Measurements from ENCODE around the gene GRAP.

GRAP gene

DNA sequence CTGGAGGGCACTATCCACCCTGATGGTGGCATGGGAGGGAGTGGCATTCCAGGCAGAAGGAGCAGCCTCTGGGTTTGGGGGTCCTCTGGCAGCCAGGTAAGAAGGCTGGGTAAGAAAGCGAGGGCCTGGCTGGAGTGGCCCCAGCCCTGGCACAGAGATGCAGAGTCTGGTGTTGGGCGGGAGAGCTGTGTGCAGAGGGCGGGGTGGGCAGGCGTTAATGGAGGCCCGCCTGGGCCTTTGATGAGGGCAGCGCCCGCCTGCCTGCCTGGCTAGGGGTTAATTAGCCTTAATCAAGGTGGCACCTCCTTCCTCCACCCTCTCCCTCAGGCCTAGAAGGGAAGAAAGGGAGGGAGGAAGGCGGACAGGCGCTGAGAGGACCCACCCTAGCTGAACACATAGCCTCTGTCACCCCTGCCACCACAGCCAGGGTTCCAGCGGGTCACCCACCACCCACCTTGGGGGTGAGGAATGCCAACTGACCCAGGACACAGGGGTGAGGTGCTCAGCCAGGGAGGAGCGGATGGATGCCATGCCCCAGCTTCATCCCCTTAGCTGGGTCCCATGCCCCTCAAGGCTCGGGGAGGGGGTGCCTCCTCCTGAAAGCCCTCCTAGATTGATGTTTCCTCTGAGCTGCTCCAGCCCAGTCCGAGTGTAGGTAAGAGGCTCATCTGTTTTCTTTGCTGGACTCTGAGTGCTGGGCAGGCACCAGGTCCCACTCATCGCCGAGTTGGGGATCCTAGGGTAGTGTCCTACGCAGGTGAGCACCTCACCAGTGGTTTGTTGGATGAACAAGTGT lies 28.8 kb downstream of the GRAP start:
- FAIRE-seq, result no peak

DNA sequence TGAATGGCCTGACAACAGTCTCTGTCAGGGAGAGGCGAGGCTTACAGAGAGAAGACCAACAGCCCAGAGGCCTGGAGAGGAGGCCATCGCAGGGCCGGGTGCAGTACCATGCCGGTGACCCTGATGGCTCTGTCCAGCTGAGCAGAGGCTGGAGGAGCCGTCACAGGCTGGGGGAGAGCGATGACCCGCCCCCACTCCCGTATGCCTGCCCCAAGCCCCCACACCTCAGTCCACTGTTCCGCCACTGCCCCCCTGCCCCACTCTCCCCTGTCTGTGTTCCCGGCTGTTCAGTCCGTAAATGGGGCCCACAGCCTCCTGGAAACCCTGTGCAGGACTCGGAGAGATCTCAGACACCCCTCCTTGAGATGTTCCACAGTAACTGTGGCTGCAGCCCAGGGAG lies 29.4 kb downstream of the GRAP start:
- FAIRE-seq, result no peak

DNA sequence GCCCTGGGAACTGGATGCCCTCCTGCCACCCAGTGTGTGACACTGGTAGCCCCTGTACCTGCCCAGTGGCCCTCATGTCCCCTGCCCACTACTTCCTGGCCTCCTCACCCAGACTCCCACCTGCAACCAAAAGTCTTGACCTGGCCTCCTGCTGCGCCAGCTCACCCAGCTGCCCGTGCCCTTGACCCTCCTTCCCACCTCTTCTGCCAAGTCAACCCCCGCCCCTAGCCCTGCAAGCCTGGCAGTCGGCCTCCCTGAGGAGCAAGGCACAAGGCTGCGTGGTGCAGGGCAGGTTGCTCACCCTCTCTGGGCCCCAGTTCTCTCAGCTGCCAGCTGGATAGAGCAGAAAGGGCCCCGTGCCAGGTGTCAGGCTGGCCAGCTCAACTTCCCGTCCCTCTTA lies 29.9 kb downstream of the GRAP start:
- no peak for FAIRE-seq

DNA sequence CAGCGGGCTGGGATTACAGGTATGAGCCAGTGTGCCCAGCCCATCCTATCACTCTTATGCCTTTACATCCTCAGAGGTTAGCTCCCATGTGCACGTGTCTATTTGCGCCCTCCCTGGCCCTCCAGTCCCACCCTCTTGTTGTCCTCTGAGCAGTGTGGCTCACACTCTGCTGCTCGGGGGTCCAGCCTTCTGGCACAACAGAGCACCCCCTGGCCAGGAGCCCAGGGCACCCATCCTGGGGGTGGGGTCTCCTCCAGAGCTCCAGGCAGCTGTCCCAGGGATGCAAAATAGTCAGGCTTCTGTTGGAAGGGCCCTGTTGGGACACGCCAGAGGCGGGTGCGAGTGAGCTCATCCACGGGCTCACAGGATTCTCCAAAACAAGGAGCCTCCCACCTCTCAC lies 30.5 kb downstream of the GRAP start:
- no peak for FAIRE-seq

DNA sequence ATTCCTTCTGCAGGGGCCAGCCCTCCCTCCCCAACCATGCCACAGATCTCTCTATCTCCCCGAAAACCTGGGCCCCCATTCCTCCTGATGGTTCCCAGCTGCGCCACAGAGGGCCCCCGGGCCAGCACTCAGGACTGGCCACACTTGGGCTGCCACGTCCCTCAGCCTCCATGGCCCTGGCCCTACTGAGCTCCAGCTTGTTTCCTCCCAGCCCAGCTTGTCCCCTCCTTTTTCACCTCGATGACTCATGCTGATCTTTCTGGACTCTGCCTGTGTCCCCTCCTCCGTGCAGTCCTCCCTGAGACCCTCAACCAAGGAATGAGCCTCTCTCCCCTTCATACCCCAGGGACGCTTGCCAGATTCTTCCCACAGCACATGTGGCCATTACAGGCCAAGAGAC lies 31.3 kb downstream of the GRAP start:
- FAIRE-seq, result no peak

DNA sequence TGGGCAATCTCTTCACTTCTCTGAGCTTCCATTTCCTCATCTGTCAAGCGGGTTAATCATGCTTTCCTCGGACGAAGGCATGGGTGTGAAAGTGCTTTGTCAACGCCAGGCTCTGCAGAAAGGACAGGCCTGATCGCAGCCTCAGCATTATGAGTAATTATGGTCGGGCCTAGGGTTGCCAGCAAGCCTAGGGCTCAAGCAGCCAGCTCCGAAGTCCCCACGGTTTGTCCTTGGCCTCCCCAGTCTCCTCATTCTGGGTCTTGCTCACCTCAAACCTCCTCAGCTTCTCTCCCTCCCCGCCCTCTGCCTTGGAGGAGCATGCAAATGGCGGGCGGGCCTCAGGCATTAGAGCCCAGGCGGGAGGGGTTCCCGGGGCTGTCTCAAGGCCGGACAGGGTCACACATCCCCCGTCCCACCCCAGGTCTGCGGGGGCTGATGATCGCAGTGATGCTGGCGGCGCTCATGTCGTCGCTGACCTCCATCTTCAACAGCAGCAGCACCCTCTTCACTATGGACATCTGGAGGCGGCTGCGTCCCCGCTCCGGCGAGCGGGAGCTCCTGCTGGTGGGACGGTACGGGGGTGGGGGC lies 32.0 kb downstream of the GRAP start:
- FAIRE-seq, result no peak

DNA sequence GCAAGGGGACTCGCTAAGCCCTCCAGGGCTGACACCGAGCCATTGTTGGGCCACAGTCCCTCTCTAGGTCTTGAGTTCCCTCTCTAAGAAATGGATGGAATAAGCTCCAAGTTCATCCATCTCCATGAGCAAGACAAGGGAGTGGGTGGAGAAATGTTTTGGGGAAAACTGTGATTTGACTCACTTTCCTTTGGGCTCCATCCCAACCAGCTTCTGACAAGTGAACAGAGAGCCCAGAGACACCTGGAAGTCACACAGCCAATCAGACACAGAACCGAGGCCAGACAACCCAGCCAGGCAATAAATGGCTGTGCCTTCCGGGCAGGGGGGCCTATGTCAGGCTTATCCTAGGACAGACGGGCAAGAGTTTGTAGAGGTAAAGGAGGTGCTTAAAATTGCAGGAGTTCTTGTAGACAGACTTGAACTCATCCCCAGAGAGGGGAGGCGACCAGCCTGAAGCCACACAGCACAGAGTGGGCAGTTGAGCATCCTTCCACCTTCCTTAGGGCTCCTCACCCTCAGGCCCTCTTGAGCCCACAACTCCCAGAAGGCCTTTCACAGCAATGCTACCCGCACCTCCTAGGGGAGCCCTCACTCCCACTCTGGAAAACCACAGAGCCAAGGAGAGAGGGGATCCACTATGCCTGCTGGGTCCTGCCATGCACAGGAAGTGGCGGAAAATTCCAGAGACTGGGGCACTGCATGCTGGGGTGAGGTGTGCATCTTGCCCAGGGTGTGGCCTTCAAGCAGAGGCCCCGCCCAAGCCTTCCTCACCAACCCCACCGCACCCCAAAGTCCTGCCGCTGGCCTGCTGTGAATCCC lies 32.7 kb downstream of the GRAP start:
- FAIRE-seq, result no peak

DNA sequence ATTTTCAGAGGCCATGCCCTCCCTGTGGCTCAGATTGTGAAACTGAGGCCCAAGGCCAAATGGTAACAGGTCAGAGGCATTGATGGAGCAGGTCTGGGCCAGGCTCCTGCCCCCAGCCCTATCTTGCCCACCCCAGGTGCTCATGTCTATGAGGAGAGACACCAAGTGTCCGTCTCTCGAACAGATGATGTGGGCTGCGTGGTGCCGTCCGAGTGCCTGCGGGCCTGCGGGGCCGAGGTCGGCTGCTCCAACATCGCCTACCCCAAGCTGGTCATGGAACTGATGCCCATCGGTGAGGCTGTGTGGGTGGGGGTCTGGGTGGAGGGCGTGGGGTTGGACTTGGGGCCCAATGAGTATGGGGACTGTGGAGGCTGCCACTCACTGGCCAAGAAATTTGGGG lies 33.5 kb downstream of the GRAP start:
- FAIRE-seq, result no peak

DNA sequence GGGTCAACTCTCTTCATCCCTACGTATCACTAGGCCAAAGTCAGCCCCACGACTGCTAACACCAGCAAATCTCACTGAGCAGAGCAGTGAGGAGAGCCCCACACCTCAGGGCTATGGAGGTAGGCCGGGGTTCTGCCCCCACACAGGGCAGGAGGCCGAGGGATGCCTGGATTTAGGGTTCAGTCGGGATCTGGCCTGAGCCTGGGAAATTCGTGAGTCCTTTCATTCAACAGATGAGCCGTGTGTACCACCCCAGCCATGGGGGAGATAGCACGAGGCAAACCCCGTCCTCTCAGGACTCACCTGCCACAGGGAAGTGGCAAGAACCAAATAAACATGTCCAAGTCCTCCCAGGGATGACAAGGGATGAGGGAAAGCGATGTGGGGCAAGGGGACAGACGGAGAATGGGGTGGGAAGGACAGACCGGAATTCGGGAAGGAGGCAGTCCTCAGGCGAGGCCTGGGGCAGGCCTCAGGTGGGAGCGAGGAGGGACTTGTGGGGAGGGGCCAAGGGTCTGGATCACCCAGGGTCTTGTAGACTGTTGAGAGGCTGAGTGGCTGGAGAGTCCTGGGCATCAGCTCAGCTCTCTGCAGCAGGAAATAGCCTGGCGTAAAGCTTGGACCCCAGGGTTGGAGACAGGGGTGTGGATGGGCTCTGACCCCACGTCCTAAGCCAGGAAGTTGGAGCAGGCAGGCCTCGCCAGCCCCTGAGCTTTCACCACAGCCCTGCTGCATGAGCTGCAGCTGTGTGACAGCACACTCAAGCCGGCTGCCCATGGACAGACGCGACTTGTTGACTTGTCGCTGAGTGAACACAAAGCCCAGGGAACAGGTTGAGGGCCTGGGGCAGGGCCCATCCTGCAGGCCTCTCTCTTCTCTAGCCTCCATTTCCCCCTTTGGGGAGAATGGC lies 34.3 kb downstream of the GRAP start:
- FAIRE-seq, result no peak

DNA sequence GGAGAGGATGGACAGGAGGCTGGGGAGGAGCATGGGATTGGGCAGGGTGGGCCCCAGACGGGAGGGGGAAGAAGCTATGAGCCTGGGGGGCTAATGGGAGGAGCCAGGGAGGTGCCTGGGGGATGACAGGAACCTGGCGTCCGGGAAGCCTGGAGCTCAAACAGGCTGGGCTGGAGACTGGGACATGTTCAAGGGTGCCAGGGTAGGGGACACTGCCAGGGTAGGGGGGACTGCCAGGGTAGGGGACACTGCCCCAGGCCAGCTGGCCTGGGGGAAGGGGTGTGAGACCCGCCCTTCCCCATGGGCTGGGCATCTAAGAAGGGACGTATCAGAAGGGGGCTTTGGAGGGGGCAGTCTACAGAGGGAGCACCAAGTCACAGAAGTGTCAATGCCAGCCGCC lies 35.2 kb downstream of the GRAP start:
- no peak for FAIRE-seq

DNA sequence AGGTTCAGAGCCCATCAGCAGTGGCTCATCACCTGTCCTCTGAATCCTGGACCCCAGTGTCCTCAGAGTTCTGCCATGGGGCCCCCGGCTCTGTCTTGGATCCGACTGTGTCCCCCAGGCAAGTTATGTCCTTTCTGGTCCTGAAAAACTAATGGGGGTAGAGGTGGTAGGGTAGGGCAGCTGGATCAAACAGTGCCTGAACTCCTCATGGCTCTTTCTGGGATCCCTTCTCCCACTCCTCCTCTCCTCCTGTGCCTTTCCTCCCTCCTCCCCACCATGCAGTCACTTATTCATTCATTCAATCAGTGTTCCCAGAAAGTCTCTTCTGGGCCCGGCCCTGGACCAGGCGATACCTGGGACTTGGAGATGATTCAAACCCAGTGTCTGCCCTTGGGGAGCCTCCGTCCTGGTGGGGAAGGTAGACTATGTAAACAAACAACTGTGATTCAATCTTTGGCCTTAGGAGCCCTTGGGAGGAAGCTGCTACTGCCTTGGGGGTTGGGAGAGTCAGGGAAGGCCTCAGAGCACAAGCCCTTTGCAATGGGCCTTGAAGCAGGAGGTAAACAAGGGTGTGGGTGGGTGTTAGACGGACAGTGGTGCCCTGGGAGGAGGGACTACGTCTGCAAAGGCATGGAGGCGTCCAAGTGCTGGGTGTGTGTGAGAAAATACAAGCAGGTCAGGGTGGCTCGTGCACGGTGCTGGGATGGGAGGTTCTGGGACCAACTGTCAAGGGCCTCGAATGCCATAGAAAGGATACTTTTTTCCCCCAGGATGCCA lies 35.8 kb downstream of the GRAP start:
- no peak for FAIRE-seq

DNA sequence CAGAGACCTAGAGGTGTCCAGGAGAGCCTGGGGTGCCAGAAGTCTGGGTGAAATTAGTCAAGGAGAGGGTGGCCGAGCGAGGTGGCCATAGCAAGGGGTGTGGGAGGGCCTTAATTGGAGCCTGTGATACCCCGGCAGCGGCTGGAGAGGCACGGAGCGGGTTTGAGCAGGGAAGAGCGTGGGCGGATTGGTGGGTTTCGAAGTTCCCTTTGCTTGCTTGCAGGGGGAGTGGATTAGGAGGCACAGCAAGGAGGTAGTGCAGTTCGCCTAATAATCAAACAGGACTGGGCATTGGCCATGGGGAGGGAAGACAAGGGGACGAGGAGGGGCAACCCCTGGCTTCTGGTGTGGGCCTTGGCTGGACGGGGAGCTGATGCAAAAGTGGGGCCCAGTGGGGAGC lies 36.8 kb downstream of the GRAP start:
- FAIRE-seq, result no peak

DNA sequence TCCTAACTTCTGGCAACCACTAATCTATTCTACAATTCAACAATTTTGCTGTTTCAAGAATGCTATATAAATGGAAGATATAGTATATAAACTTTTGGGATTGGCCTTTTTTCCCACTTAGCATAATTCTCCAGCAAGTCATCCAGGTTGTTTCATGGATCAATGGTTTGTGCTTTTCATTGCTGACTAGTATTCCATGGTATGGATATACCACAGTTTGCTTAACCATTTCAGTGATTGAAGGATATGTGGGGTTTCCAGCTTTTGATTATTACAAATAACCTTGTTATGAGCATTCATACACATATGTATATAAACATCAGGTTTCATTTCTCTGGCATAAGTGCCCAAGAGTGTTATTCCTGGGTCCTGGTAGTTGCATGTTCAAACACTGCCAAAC lies 40.1 kb downstream of the GRAP start:
- no peak for FAIRE-seq

DNA sequence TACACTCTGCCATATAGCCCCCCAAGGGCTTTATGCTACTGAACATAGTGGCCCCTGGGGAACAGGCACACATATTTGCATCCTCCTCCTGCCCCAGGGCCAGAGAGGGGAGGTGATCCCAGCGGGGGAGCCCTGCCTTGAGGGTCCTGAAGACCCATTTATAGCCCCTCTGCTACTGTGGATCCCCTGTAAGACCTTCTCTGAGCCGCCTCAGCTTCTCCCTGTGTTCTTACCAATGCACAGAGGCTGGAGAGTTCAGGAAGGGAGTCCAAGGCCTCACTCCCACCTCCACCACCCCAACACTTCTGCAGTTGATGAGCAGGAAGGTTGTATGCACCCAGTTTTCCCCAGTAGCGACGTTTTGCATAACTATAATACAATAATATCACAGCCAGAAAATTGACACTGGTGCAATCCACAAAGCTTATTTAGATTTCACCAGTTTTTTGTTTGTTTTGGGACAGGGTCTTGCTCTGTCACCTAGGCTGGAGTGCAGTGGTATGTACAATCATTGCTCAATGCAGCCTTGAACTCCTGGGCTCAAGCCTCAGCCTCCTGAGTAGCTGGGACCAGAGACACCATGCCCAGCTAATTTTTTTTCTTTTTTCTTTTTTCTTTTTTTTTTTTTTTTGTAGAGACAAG lies 40.8 kb downstream of the GRAP start:
- no peak for FAIRE-seq

DNA sequence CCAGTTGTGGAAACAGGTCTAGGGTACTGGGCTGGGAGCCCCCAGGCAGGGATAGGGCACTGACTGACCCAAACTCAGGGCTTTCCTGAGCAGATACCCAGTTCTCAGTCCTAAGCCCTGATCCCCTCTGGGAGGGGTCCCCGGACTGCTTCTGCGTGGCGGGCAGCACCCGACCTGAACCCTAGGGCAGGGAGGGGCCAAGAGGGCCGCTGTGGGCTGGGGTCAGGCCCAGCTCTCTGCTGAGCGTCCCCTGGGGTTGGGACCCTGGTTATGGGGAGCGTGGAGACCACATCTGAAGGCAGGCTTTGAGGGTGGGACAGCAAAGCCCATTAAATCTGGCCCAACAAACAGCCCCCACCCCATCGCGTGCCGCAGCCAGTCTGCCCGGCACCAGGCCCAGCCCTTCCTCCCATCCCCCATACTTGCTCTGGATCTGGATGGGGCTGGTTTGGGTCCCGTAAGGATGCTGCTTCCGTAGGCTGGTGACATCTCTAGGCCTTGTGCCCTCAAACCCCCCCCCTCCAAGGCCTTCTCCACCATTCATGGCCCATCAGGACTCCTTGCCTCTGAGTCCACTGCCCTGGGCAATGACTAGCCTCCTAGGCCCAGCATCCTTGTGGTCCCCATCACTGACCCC lies 41.5 kb downstream of the GRAP start:
- no peak for FAIRE-seq

DNA sequence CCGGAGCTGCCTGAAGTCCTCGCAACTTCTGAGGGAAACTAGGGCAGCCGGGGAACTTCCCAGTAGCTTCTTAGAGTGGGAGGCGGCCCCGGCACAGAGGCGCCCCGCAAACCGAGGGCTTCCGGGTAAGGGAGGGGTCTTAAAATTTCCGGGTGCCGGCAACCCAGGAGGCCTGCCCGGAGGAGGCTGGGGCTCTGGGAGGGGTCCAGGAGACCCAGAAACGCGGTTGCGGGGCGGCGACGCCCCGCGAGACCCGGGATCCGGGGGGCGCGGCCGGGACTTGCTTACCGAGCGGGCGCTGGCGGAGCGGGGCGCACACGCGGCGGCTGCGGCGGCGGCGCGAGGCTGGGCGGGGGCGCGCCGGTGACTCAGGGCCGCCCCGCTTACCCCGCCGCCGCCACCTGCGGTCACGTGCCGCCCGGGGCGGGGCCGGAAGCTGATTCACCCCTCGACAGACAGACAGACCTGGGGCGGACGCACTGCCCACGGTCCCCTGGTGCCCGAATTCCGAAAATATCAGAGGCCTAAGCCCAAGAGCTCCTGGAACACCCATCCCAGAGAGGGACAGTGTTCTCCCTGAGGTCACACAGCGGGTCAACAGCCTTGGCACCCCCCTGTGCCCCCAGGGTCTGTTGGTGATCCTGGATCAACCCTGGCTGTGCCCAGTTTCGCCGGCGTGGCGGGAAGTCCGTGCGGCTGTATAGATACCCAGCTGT lies 42.2 kb downstream of the GRAP start, which contains the start of gene FAM83G:
TSS of gene FAM83G (minus strand) at position 344 of the 716 bp plus-strand sequence. CDS start 723 bp downstream, outside the sequence.
- no peak for FAIRE-seq

DNA sequence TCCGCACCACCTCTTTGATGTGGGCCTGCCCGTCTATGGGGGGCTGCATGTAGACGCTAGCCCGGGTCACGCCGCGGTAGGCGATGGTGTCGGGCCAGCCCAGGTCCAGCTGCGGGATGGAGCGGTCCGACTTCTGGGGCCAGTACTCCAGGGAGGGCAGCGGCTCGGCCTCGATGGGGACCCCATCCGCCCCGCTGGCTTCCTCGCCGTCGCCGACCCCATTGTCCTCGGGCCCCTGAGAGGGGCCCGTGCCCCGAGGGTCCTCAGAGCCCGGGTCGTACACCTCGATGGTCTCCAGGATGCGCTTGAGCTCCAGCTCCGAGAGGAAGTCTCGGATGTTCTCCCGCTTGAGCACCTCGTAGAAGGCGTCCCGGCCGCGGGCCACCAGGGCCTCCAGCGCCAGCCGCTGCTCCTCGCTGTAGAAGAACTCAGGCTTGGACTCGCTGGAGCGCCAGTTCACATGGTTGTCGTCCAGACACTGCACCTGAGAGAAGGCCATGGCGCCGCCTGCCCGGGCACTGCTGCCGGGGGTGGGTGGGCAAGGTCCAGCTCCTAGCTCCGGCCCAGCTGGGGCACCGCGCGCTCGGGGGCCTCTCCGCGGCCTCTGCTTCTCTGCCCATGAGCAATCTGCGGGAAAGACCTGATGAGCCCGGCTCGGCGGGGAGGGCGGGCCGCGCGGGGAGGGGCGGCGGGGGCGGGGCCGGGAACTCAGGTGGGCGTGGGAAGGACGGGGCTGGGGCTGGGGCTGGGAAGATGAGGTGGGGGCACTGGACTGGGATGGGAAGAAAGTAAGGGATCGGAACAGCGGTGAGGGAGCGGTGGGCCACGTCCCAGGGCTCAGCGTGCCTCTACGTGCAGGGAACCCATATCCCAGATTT lies 43.0 kb downstream of the GRAP start:
- FAIRE-seq, result no peak

DNA sequence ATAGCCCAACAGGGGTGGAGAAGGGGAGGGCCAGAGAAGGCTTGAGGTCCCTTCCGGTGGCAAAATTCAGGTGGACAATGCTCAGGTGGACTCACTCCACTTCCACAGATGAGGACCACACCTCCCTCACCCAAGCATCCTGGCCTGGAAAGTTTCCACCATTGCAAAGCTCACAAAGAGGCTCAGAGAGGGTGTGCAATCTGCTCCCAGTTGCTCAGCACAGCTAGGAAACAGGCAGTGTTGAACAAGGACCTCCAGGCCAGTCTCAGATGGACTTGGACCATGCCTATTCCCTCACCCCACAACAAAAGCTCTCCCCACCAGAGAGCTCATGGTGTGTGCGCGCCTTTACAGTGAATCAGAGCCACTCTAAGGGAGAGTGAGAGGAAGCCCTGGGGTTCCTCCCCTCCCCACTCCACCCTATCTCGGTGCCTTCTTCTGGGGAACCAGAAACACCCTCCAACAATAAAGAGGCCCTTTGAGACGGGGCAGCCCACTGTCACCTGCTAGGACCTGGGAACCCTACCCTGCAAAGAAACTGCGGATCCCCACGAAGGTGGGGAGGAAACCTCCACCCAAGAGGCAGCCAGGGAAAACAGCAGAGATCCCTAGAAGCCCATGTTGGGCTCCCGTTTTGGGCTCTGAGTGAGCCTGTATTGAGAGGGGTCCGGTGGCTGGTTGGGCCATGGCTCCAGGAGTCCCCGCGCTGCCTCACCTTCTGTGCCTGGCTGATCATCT lies 43.8 kb downstream of the GRAP start:
- no peak for FAIRE-seq

Measured in islet of Langerhans (tissue), 1 donor.